Panc1 (cell line): ENCODE measurements around the gene CDC5L. TPM values are rescaled to one million over a fixed set of nuclear protein-coding genes. Genes with fewer than 3 reads are reported as not detected.
A peak's percentile ranks its signal among the peaks of the same experiment; 100 is the strongest.

Source experiments
- ATAC-seq: fragments of 200-7000 bp; cut with Tn5 transposase; 2 replicates; pipeline ENCODE4 v1.9.1; 2020; ENCODE audit warnings: mild to moderate bottlenecking, moderate library complexity
- BruUV-seq: library from RNA; stranded (reverse); fragments of 400-500 nt; replicated peaks from 2 replicates; lab custom pipeline; 2021; lab: Mats Ljungman, UMichigan
- CTCF ChIA-PET: fragments of 300-600 bp; sonication (Branson Sonifier 250); formaldehyde crosslinking; loops from one replicate; lab custom pipeline; 2022; ENCODE audit warnings: antibody characterized with exemption; lab: Charles Lee
- POLR2A ChIA-PET: fragments of 300-600 bp; sonication (Branson Sonifier 250); formaldehyde crosslinking; loops from one replicate; lab custom pipeline; 2022; ENCODE audit warnings: antibody characterized with exemption; lab: Charles Lee
- DNase-seq: peaks from one replicate; pipeline ENCODE4 v3.0.0-alpha.2; 2010; ENCODE audit warnings: low read depth, low spot score
- H3K27ac ChIP-seq: 2 replicates; pipeline ENCODE4 v1.5.1; 2011; ENCODE audit warnings: mild to moderate bottlenecking, low read length, inconsistent platforms
- H3K27me3 ChIP-seq: fragments of 200-500 bp; sonication (Bioruptor generic); 2 replicates; pipeline ENCODE4 v1.6.0; 2014; ENCODE audit warnings: low read length, inconsistent platforms; ENCODE audit not compliant: control insufficient read depth, insufficient read depth
- H3K36me3 ChIP-seq: fragments of 200-500 bp; sonication (Bioruptor generic); 2 replicates; pipeline ENCODE4 v1.5.1; 2014; ENCODE audit warnings: inconsistent platforms, mild to moderate bottlenecking, low read length, moderate library complexity; ENCODE audit not compliant: control insufficient read depth, insufficient read depth
- H3K4me1 ChIP-seq: 2 replicates; pipeline ENCODE4 v1.5.1; 2011; ENCODE audit warnings: inconsistent platforms, mild to moderate bottlenecking, low read length, moderate library complexity; ENCODE audit not compliant: control insufficient read depth, insufficient read depth
- H3K4me3 ChIP-seq, 2 experiments: 2 replicates each; pipeline ENCODE4 v1.5.1; 2011 to 2012; ENCODE audit warnings: low read depth in 2 of 2, low read length in 2 of 2, mild to moderate bottlenecking in 2 of 2, inconsistent platforms in 1 of 2, moderate library complexity in 1 of 2
- H3K9me3 ChIP-seq: fragments of 200-500 bp; sonication (Bioruptor generic); 2 replicates; pipeline ENCODE4 v1.5.1; 2014; ENCODE audit warnings: low read depth, mild to moderate bottlenecking, inconsistent platforms, low read length, moderate library complexity; ENCODE audit not compliant: control insufficient read depth, insufficient read depth
- CTCF ChIP-seq: fragments of 450-650 bp; IDR thresholded peaks from 2 replicates; pipeline ENCODE4 v1.5.1; 2017; ENCODE audit warnings: mild to moderate bottlenecking
- POLR2AphosphoS5 ChIP-seq: IDR thresholded peaks from 2 replicates; pipeline ENCODE4 v1.6.1; 2012; ENCODE audit warnings: mild to moderate bottlenecking, low read depth, low read length, moderate library complexity
- REST ChIP-seq, 2 experiments: IDR thresholded peaks; 2 replicates each; pipeline ENCODE4 v1.6.1; 2011 to 2012; ENCODE audit warnings: low read depth in 2 of 2, control low read depth in 1 of 2, low read length in 1 of 2, mild to moderate bottlenecking in 1 of 2, moderate library complexity in 1 of 2; ENCODE audit not compliant: insufficient read depth in 1 of 2
- SIN3A ChIP-seq: IDR thresholded peaks from 2 replicates; pipeline ENCODE4 v1.6.1; 2012; ENCODE audit warnings: low read depth, mild to moderate bottlenecking, low read length, moderate library complexity, borderline replicate concordance; ENCODE audit not compliant: insufficient read depth
- TCF7L2 ChIP-seq: IDR thresholded peaks from 2 replicates; pipeline ENCODE4 v1.6.1; 2011; ENCODE audit warnings: mild to moderate bottlenecking, low read depth, low read length, inconsistent platforms
- in situ Hi-C: cut with HindIII; loops from 2 replicates; pipeline ENCODE4 v1.10.0; 2016; ENCODE audit warnings: low sequenced_read_pairs, low pct_unique_long_range_greater_than_20kb
- intact Hi-C: fragments of 100-400 bp; cut with micrococcal nuclease; formaldehyde crosslinking; loops from one replicate; pipeline ENCODE4 v1.10.0; 2022; ENCODE audit not compliant: unreplicated experiment
- total RNA-seq: library from RNA; stranded (reverse); gene quantifications from one replicate; pipeline ENCODE4 v1.2.1, GENCODE V29; 2021; ENCODE audit not compliant: unreplicated experiment

Gene CDC5L
- total RNA-seq, 1 experiment from 2014 or later = 23.3 TPM

- no peak overlapping the region for H3K27ac ChIP-seq
- POLR2A ChIA-PET = no interaction called here
- H3K27me3 ChIP-seq = peaks cover 2% of the 10 kb centered on the region; the same call in 1 of the 2 replicates
- TF ChIP-seq POLR2AphosphoS5 (no peak), SIN3A (no peak), CTCF (peak; percentile 62), TCF7L2 (no peak), REST (IDR thresholded peaks at IDR 0.05; ENCODE audit: insufficient read depth in 1 of 2, low read depth in 2 of 2, low read length in 1 of 2) (no peak)
- intact Hi-C loops (loop anchor here (5.0 to 10.0 kb wide), 2 partner anchors 1058 to 1455 kb away; no protein-coding TSS in a partner anchor), in situ Hi-C loops (no loop called here)
- no peaks in the 10 kb centered on the region for H3K36me3 ChIP-seq
- CTCF ChIA-PET = interaction anchor here (0.6 to 1.2 kb wide), 9 partner anchors 15 to 1453 kb away, joined by 3 to 10 read pairs (median 3); no protein-coding TSS in a partner anchor
- no peak for DNase-seq
- H3K9me3 ChIP-seq = no peaks in the 10 kb centered on the region
- H3K4me1 ChIP-seq = 0 out of 2 replicates have a peak, but pooled peaks cover 4% of the 10 kb centered on the region
- no TSS peak for BruUV-seq
- no peak overlapping the region for H3K4me3 ChIP-seq
- ATAC-seq = peak; percentile 41; the same call in 1 of the 2 replicates
These were observed 82.6 kb downstream of the CDC5L start for GRCh38 chr6:44470115-44470464.

- H3K27ac ChIP-seq = no peak overlapping the region
- 0 out of 2 replicates have a peak, but pooled peaks cover 4% of the 10 kb centered on the region for H3K4me1 ChIP-seq
- in situ Hi-C loops (no loop called here), intact Hi-C loops (loop anchor here (5.0 to 10.0 kb wide), 2 partner anchors 1058 to 1454 kb away; no protein-coding TSS in a partner anchor)
- DNase-seq = no peak
- no peaks in the 10 kb centered on the region for H3K9me3 ChIP-seq
- no peak for TF ChIP-seq SIN3A
- no peak for TF ChIP-seq POLR2AphosphoS5
- TF ChIP-seq TCF7L2 = no peak
- TF ChIP-seq REST (IDR thresholded peaks at IDR 0.05; ENCODE audit: insufficient read depth in 1 of 2, low read depth in 2 of 2, low read length in 1 of 2) = no peak
- no peak for TF ChIP-seq CTCF
- no peak for ATAC-seq
- POLR2A ChIA-PET = no interaction called here
- CTCF ChIA-PET = interaction anchor here (0.6 kb wide), 2 partner anchors 19 to 1457 kb away, joined by 3 to 5 read pairs; no protein-coding TSS in a partner anchor
- no peaks in the 10 kb centered on the region for H3K36me3 ChIP-seq
- BruUV-seq = no TSS peak
- no peak overlapping the region for H3K4me3 ChIP-seq
- peaks cover 2% of the 10 kb centered on the region; the same call in 1 of the 2 replicates for H3K27me3 ChIP-seq
These were observed 83.2 kb downstream of the CDC5L start for GRCh38 chr6:44470746-44471145.
